ENCODE data around the gene TTC7B. TPM values are rescaled to one million over a fixed set of nuclear protein-coding genes. Genes with fewer than 3 reads are reported as not detected.

Gene TTC7B
- total and polyA plus RNA-seq, 2 experiments from 2014 or later: 7.9 to 28.6 TPM

GRCh38 chr14:90844321-90844720, 28.1 kb upstream of the TTC7B start (continued):
- TF ChIP-seq EZH2phosphoT487 (IDR thresholded peaks at IDR 0.05; ENCODE audit: unreplicated experiment): no peak

DNA sequence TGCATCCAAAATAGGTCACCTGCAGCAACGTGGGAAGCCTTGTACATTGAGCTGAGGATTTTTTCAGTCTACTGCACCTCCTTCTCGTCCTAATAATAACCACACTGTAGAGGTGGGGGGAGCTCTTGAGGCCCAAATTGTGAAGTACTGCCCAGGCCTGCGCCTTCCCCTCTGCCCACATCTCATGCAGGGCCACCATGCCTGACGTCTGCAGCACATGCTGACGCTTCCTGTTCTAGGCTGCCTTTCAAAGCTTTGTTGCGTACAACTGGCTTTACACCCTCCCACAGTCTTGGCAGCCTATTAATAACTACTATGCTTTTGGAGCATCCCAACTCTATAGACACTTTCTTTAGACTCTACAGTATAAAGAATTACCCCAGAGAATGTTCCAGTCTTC, 26.5 kb upstream of the TTC7B start:
- no peaks in the 10 kb centered on the region for H3K36me3 ChIP-seq (ENCODE audit: insufficient read depth)
- Mint-ChIP-seq H3K4me3 (no peak overlapping the region), H3K9me3 (no peaks in the 10 kb centered on the region; the same call in 2 of the 3 replicates), H3K27me3 (ENCODE audit: insufficient read depth, low read depth, poor library complexity) (peaks cover 2% of the 10 kb centered on the region), H3K36me3 (ENCODE audit: low read depth) (no peaks in the 10 kb centered on the region), H3K4me1 (no peaks in the 10 kb centered on the region), H3K27ac (no peak overlapping the region)
- no peak for DNase-seq (ENCODE audit: low spot score)
- H3K4me1 ChIP-seq (ENCODE audit: insufficient read depth): no peaks in the 10 kb centered on the region
- H3K4me2 ChIP-seq: no peak overlapping the region
- H4K20me1 ChIP-seq (replicated peaks; ENCODE audit: insufficient read depth): no peaks in the 10 kb centered on the region
- peaks cover 9% of the 10 kb centered on the region; the same call in 1 of the 2 replicates for H3K9me2 ChIP-seq (ENCODE audit: insufficient read depth)
- H3K79me2 ChIP-seq (replicated peaks; ENCODE audit: insufficient read depth): no peaks in the 10 kb centered on the region
- no peak overlapping the region for H2AFZ ChIP-seq
- TF ChIP-seq, protein P1, sequence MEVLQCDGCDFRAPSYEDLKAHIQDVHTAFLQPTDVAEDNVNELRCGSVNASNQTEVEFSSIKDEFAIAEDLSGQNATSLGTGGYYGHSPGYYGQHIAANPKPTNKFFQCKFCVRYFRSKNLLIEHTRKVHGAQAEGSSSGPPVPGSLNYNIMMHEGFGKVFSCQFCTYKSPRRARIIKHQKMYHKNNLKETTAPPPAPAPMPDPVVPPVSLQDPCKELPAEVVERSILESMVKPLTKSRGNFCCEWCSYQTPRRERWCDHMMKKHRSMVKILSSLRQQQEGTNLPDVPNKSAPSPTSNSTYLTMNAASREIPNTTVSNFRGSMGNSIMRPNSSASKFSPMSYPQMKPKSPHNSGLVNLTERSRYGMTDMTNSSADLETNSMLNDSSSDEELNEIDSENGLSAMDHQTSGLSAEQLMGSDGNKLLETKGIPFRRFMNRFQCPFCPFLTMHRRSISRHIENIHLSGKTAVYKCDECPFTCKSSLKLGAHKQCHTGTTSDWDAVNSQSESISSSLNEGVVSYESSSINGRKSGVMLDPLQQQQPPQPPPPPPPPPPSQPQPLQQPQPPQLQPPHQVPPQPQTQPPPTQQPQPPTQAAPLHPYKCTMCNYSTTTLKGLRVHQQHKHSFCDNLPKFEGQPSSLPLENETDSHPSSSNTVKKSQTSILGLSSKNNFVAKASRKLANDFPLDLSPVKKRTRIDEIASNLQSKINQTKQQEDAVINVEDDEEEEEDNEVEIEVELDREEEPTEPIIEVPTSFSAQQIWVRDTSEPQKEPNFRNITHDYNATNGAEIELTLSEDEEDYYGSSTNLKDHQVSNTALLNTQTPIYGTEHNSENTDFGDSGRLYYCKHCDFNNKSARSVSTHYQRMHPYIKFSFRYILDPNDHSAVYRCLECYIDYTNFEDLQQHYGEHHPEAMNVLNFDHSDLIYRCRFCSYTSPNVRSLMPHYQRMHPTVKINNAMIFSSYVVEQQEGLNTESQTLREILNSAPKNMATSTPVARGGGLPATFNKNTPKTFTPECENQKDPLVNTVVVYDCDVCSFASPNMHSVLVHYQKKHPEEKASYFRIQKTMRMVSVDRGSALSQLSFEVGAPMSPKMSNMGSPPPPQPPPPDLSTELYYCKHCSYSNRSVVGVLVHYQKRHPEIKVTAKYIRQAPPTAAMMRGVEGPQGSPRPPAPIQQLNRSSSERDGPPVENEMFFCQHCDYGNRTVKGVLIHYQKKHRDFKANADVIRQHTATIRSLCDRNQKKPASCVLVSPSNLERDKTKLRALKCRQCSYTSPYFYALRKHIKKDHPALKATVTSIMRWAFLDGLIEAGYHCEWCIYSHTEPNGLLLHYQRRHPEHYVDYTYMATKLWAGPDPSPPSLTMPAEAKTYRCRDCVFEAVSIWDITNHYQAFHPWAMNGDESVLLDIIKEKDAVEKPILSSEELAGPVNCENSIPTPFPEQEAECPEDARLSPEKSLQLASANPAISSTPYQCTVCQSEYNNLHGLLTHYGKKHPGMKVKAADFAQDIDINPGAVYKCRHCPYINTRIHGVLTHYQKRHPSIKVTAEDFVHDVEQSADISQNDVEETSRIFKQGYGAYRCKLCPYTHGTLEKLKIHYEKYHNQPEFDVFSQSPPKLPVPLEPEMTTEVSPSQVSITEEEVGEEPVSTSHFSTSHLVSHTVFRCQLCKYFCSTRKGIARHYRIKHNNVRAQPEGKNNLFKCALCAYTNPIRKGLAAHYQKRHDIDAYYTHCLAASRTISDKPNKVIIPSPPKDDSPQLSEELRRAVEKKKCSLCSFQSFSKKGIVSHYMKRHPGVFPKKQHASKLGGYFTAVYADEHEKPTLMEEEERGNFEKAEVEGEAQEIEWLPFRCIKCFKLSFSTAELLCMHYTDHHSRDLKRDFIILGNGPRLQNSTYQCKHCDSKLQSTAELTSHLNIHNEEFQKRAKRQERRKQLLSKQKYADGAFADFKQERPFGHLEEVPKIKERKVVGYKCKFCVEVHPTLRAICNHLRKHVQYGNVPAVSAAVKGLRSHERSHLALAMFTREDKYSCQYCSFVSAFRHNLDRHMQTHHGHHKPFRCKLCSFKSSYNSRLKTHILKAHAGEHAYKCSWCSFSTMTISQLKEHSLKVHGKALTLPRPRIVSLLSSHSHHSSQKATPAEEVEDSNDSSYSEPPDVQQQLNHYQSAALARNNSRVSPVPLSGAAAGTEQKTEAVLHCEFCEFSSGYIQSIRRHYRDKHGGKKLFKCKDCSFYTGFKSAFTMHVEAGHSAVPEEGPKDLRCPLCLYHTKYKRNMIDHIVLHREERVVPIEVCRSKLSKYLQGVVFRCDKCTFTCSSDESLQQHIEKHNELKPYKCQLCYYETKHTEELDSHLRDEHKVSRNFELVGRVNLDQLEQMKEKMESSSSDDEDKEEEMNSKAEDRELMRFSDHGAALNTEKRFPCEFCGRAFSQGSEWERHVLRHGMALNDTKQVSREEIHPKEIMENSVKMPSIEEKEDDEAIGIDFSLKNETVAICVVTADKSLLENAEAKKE (CRISPR knock-in tag; IDR thresholded peaks at IDR 0.05): no peak
- no peak for TF ChIP-seq JUNB (IDR thresholded peaks at IDR 0.05; ENCODE audit: unreplicated experiment)
- no peak for TF ChIP-seq ETS1 (IDR thresholded peaks at IDR 0.05)
- no peak for TF ChIP-seq EZH2 (IDR thresholded peaks at IDR 0.05; ENCODE audit: low read depth, unreplicated experiment)
- TF ChIP-seq REST (IDR thresholded peaks at IDR 0.05; ENCODE audit: unreplicated experiment): no peak
- TF ChIP-seq CREB1 (CRISPR knock-in tag; IDR thresholded peaks at IDR 0.05; ENCODE audit: low read depth): no peak
- no peak for TF ChIP-seq STAT1 (IDR thresholded peaks at IDR 0.05; ENCODE audit: unreplicated experiment)
- TF ChIP-seq EZH2phosphoT487 (IDR thresholded peaks at IDR 0.05; ENCODE audit: unreplicated experiment): no peak
- no peak for TF ChIP-seq NANOG (IDR thresholded peaks at IDR 0.05; ENCODE audit: borderline replicate concordance)
- no peak for TF ChIP-seq ZNF114 (CRISPR knock-in tag; IDR thresholded peaks at IDR 0.05)
- TF ChIP-seq POLR2AphosphoS5 (IDR thresholded peaks at IDR 0.05; ENCODE audit: low read depth): no peak
- no peak for TF ChIP-seq ZNF331 (CRISPR knock-in tag; IDR thresholded peaks at IDR 0.05; ENCODE audit: low read depth)
- TF ChIP-seq, protein P2, sequence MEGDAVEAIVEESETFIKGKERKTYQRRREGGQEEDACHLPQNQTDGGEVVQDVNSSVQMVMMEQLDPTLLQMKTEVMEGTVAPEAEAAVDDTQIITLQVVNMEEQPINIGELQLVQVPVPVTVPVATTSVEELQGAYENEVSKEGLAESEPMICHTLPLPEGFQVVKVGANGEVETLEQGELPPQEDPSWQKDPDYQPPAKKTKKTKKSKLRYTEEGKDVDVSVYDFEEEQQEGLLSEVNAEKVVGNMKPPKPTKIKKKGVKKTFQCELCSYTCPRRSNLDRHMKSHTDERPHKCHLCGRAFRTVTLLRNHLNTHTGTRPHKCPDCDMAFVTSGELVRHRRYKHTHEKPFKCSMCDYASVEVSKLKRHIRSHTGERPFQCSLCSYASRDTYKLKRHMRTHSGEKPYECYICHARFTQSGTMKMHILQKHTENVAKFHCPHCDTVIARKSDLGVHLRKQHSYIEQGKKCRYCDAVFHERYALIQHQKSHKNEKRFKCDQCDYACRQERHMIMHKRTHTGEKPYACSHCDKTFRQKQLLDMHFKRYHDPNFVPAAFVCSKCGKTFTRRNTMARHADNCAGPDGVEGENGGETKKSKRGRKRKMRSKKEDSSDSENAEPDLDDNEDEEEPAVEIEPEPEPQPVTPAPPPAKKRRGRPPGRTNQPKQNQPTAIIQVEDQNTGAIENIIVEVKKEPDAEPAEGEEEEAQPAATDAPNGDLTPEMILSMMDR (conservative IDR thresholded peaks at IDR 0.05; ENCODE audit: low read depth in 2 of 2): no peak
- no peaks in the 10 kb centered on the region for H3F3A ChIP-seq (replicated peaks; ENCODE audit: low read depth)
- H3K27ac ChIP-seq (ENCODE audit: low read depth): no peak overlapping the region
- H3K27me3 ChIP-seq (ENCODE audit: insufficient read depth): no peaks in the 10 kb centered on the region
- ATAC-seq: no peak
- no peak overlapping the region for H3K4me3 ChIP-seq

Measured in GM23338 (cell line).